Activated CD8-positive, alpha-beta T cell treated with anti-CD3 and anti-CD28 coated beads for 36 hours (primary cell): ENCODE measurements around the gene ZC3H12A. TPM values are rescaled to one million over a fixed set of nuclear protein-coding genes. Genes with fewer than 3 reads are reported as not detected.

Experiments used
- ATAC-seq: fragments of 200-7000 bp; cut with Tn5 transposase; one replicate; pipeline ENCODE4 v1.10.0; 2021; ENCODE audit warnings: mild to moderate bottlenecking, moderate library complexity
- CTCF ChIA-PET: fragments of 350-600 bp; sonication (Branson Sonifier 250); formaldehyde crosslinking; loops from one replicate; lab custom pipeline; 2021; ENCODE audit warnings: antibody characterized with exemption; lab: Charles Lee
- POLR2A ChIA-PET: fragments of 350-600 bp; sonication (Branson Sonifier 250); formaldehyde crosslinking; loops from one replicate; lab custom pipeline; 2021; ENCODE audit warnings: antibody characterized with exemption; lab: Charles Lee
- DNase-seq: peaks from one replicate; pipeline ENCODE4 v3.0.0-alpha.2; 2020
- H3K27ac Mint-ChIP-seq: one replicate; pipeline ENCODE4 v1.8.0; 2021; ENCODE audit warnings: mild to moderate bottlenecking, mixed read lengths
- H3K27me3 Mint-ChIP-seq: one replicate; pipeline ENCODE4 v1.8.0; 2021; ENCODE audit warnings: mixed read lengths
- H3K36me3 Mint-ChIP-seq: one replicate; pipeline ENCODE4 v1.8.0; 2021; ENCODE audit warnings: low read depth, mixed read lengths
- H3K4me1 Mint-ChIP-seq: one replicate; pipeline ENCODE4 v1.8.0; 2021; ENCODE audit warnings: low read depth, mixed read lengths
- H3K4me3 Mint-ChIP-seq: one replicate; pipeline ENCODE4 v1.8.0; 2021; ENCODE audit warnings: mild to moderate bottlenecking, moderate library complexity, mixed read lengths
- H3K9me3 Mint-ChIP-seq: one replicate; pipeline ENCODE4 v1.8.0; 2021; ENCODE audit warnings: mixed read lengths
- CTCF ChIP-seq: fragments of 200-600 bp; IDR thresholded peaks from one replicate; pipeline ENCODE4 v1.8.0; 2022; ENCODE audit warnings: antibody characterized with exemption, mild to moderate bottlenecking
- intact Hi-C: fragments of 100-400 bp; cut with micrococcal nuclease; formaldehyde crosslinking; loops from one replicate; pipeline ENCODE4 v1.10.0; 2022
- total RNA-seq, 2 experiments: library from RNA; stranded (reverse); gene quantifications; one replicate each; pipeline ENCODE4 v1.2.3, GENCODE V29; 2021

Gene ZC3H12A
- total RNA-seq, 2 experiments from 2014 or later = 20.4 to 20.5 TPM

GRCh38 chr1:37438037-37438868, 36.1 kb upstream of the ZC3H12A start:
- DNase-seq (no peak), ATAC-seq (no peak)
- Mint-ChIP-seq H3K9me3 (no peaks in the 10 kb centered on the region), H3K27me3 (peaks cover 11% of the 10 kb centered on the region), H3K4me3 (no peak overlapping the region), H3K4me1 (no peaks in the 10 kb centered on the region), H3K36me3 (no peaks in the 10 kb centered on the region), H3K27ac (no peak overlapping the region)
- POLR2A ChIA-PET = no interaction called here
- TF ChIP-seq CTCF = no peak
- intact Hi-C loops = no loop called here
- CTCF ChIA-PET = interaction anchor here (0.7 kb wide), 1 partner anchor 16 kb away, joined by 4 read pairs; no protein-coding TSS in a partner anchor

- Mint-ChIP-seq H3K27me3 (peaks cover 11% of the 10 kb centered on the region), H3K36me3 (no peaks in the 10 kb centered on the region), H3K4me1 (no peaks in the 10 kb centered on the region), H3K4me3 (no peak overlapping the region), H3K27ac (no peak overlapping the region), H3K9me3 (no peaks in the 10 kb centered on the region)
- DNase-seq = no peak
- intact Hi-C loops = no loop called here
- ChIA-PET CTCF (interaction anchor here (0.7 kb wide), 1 partner anchor 15 kb away, joined by 4 read pairs; no protein-coding TSS in a partner anchor), POLR2A (no interaction called here)
- no peak for ATAC-seq
- no peak for TF ChIP-seq CTCF
Observed at GRCh38 chr1:37438869-37439343, 35.5 kb upstream of the ZC3H12A start.

GRCh38 chr1:37439349-37439995, 34.9 kb upstream of the ZC3H12A start:
- Mint-ChIP-seq H3K27ac (no peak overlapping the region), H3K4me1 (no peaks in the 10 kb centered on the region), H3K27me3 (peaks cover 11% of the 10 kb centered on the region), H3K9me3 (no peaks in the 10 kb centered on the region), H3K4me3 (no peak overlapping the region), H3K36me3 (no peaks in the 10 kb centered on the region)
- DNase-seq (no peak), ATAC-seq (no peak)
- TF ChIP-seq CTCF = no peak
- intact Hi-C loops = no loop called here
- ChIA-PET CTCF (interaction anchor here (0.7 kb wide), 1 partner anchor 15 kb away, joined by 4 read pairs; no protein-coding TSS in a partner anchor), POLR2A (no interaction called here)

- Mint-ChIP-seq H3K4me3 (no peak overlapping the region), H3K27ac (no peak overlapping the region), H3K4me1 (no peaks in the 10 kb centered on the region), H3K36me3 (no peaks in the 10 kb centered on the region), H3K27me3 (peaks cover 13% of the 10 kb centered on the region), H3K9me3 (no peaks in the 10 kb centered on the region)
- no peak for TF ChIP-seq CTCF
- intact Hi-C loops = no loop called here
- CTCF ChIA-PET = no interaction called here
- no peak for ATAC-seq
- POLR2A ChIA-PET = no interaction called here
- no peak for DNase-seq
Observed at GRCh38 chr1:37441490-37441889, 32.9 kb upstream of the ZC3H12A start.

- DNase-seq (no peak), ATAC-seq (no peak)
- CTCF ChIA-PET = no interaction called here
Observed at GRCh38 chr1:37442139-37442538, 32.2 kb upstream of the ZC3H12A start.

More at GRCh38 chr1:37442139-37442538, 32.2 kb upstream of the ZC3H12A start:
- H3K9me3 Mint-ChIP-seq = no peaks in the 10 kb centered on the region
- H3K27ac Mint-ChIP-seq = no peak overlapping the region
- POLR2A ChIA-PET = no interaction called here
- no peak overlapping the region for H3K4me3 Mint-ChIP-seq
- no peaks in the 10 kb centered on the region for H3K36me3 Mint-ChIP-seq
- TF ChIP-seq CTCF = no peak
- no peaks in the 10 kb centered on the region for H3K4me1 Mint-ChIP-seq
- intact Hi-C loops = no loop called here
- peaks cover 13% of the 10 kb centered on the region for H3K27me3 Mint-ChIP-seq
